HG03280 (cell line): ENCODE results near the gene PHF23.

Experiments used
- ATAC-seq: cut with Tn5 transposase; IDR thresholded peaks from one replicate; pipeline ENCODE4 v1.9.1; 2021; ENCODE audit warnings: mild to moderate bottlenecking, moderate library complexity; ENCODE audit not compliant: unreplicated experiment

The PHF23 gene

DNA sequence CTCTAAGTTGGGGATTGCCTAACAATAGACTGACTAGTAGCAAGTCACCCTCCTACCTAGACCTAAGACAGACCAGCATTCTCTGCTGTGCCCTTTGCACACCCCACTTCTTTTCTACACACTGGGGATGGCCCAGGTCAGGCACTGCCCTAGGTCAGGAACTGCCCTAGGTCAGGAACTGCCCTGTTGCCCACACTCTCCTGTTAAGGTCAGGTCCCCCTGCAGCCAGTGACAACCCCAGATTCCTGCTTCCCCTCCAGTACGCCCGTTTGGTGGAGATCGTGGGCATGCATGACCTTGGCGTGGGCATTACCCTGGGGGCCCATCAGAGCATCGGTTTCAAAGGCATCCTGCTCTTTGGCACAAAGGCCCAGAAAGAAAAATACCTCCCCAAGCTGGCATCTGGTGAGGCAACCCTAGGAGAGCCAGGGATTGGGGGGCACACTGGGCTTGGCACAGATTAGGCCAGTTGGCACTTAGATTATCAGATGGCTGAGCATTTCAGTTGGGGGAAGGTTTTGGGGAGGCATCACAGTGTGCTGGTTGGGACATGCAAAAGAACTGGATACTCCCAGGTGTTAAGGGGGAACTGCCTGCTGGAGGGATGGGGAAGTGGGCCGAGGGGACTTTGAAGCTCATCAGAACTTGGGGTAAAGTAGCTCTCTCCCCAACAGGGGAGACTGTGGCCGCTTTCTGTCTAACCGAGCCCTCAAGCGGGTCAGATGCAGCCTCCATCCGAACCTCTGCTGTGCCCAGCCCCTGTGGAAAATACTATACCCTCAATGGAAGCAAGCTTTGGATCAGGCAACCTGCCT, 17.8 kb downstream of the PHF23 start:
- no peak for ATAC-seq

- ATAC-seq = no peak
Measured at GRCh38 chr17:7220593-7221277, 18.5 kb downstream of the PHF23 start.

GRCh38 chr17:7219812-7220592, 19.3 kb downstream of the PHF23 start, which contains the start of the genes ACADVL and DLG4:
Gene ACADVL, plus strand, starts transcription at chr17:7219938. Its CDS starts 47 bp downstream, at chr17:7219985.
Gene DLG4, minus strand, starts transcription at chr17:7219836.
- peak; percentile 72 for ATAC-seq

- no peak for ATAC-seq
Measured at GRCh38 chr17:7219229-7219811, 19.9 kb downstream of the PHF23 start.

DNA sequence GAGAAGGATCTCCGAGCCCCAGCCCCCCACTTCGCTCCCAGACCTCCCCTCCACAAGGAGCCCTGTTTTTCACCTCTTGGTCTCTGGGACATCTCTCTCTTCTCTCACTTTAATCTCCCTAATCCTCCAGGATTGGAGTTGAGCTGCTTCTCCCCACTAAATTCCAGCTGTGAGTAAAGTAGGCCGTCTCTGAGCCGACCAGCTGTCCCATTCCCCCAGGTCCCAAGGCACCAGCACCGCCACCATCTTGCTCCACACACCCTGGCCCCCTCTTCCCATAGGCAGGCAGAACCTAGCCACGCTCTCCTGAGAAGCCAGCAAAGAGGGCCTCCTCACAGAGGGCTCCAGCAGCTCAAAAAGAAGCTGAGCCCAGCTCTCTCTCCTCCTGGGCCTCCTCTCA, 20.5 kb downstream of the PHF23 start:
- no peak for ATAC-seq

GRCh38 chr17:7218166-7218565, 21.1 kb downstream of the PHF23 start:
- no peak for ATAC-seq

- no peak for ATAC-seq
Measured at GRCh38 chr17:7217113-7217987, 21.9 kb downstream of the PHF23 start.

DNA sequence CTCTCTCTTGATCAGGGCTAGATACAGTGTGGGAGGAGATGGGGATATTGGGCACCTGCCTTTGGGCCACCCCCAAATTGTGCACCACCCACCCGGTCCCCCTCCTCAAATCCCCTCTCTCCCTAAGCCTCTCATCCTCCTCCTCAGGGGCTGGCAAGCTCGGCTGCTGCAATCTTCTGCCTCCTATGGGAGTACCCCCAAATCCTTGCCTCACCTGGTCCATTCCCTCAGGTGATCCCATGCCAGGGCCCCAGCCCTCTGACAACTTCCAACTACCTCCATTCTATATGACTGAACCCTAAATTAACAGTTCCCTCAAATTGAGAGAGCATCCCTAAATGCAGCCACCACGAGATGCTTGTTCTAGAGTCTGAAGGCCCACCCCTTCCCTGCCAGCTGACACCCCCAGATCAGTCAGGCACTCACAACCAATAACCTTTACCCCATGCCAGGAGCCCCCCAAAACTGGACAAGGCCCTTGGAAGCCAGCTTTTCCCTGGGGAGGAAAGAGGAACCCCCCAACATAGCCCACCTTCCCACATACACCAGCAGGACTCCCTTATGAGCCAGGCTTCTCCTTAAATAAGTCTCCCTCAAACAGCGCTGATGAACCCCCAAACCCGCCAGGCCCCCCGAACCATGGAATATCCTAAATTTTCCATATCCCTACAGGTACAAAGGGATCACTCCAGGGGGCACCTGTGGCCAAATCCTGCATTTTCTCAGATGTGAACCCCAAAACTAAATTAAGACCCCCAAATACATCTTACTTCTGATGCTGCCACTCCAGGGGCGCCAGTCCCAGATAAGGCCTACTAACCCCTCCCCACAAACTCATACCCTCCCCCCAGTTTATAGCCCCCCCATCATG, 22.8 kb downstream of the PHF23 start:
- ATAC-seq = no peak

- no peak for ATAC-seq
Measured at GRCh38 chr17:7215652-7216180, 23.5 kb downstream of the PHF23 start.

DNA sequence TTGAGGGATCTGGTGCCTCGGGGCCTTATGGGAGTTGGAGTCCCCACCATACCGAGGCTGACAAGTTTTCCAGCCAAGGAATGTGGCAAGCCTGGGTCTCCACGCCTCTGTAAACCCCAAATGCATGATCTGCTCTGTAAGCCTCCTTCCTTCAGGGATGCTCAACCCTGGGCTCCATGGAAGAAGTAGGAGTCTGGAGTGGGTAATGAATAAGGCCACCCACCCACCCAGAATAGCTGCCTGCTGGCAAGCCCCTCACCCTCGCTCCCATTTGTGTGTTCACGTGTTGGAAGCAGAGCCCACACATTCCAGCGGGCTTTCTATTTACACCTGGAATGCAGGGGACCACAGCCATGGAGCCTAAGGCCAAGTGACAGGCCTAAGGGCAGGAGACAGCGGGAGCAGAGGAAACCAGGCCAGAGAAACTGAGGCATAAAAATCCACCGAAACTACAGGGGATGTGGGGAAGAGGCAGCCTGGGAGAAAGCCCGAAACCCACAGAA, 24.1 kb downstream of the PHF23 start:
- no peak for ATAC-seq

- peak; percentile 85 for ATAC-seq
Measured at GRCh38 chr17:7214300-7215135, 24.7 kb downstream of the PHF23 start.

DNA sequence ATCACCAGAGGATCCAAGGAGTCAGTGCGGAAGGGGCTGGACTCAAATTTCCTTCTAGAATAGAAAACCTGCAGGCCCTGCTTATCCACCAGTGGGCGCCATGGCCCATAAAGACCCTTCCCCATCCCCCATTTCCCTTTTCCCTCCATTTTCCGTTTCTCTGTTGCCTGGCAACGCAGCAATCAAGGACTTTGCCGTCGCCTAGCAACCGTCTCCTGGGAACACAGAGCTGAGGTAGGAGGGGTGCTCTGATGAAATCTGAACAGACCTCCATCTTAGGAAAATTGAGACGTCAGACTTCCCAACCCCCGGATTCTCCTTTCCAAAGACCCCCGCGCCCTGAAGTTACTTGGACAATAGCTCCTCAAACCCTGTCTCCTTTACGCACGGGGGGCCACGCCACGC, 25.4 kb downstream of the PHF23 start:
- no peak for ATAC-seq

DNA sequence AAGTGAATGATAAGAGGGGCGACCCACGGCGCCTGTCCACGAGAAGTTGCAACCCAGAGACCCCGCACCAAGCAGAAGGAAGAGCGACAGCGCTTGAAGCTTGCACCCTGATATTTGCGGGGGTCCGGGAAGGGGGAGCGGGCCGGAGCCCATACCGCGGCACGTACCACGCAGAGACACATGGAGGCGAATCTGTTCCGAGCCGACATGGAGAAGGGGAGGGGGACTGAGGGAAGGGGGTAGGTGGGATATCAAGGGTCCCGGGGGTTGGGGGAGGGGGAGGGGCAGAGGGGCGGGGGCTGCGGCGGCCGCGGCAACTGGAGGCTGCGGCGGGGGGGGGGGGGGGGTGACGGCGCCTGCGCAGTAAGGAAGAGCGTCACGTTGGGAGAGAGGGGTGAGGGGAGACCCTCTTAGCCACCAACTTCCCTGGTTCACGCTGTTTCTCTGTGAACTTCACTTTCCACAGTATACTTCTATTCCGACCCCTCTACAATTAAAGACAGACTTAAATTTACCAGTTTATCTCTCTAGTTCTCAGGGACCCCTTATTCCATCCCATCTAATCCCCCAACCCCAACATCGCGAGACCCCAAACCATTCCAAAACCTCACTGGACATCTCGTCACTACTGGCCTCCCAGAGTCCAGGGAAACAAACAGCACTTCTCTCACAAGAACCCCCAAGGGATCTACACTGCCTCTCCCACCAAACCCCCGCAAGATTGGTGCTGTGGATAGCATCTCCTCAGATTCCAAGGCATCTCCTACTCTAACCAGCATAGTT, 27.6 kb downstream of the PHF23 start:
- ATAC-seq = no peak

DNA sequence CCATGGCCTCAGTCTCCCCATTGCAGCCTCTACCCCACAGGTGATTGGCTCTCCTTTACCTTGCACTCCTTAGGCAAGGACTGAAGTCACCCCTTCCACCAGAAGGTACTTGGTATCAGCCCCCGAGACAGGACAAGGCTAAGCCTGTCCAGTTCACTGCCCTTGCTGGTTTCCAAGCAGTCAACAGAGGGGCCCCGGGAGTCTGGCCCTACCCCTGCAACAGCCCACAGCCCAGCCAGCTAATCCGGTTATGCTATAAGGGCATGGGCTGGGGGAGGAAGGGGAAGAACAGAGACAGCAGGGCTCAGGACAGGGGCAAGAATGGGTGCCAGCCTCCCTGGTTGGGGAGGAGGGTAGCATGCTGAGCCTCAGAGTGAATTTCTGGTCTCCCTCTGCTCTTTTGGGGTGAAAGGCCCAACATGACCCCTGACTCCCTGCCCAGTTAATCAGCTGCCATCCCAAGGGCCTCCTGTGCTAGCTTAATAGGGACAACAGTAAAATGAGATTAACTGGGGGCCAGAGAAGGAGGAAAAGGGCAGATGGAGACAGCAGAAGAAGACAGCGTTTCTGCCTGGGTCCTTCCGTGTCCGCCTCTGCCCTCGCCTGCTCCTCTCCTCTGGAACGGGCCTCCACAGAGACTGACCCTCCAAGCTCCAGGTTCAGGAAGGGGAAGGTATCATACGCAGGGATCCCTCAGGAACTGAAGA, 30.4 kb downstream of the PHF23 start:
- ATAC-seq = no peak

DNA sequence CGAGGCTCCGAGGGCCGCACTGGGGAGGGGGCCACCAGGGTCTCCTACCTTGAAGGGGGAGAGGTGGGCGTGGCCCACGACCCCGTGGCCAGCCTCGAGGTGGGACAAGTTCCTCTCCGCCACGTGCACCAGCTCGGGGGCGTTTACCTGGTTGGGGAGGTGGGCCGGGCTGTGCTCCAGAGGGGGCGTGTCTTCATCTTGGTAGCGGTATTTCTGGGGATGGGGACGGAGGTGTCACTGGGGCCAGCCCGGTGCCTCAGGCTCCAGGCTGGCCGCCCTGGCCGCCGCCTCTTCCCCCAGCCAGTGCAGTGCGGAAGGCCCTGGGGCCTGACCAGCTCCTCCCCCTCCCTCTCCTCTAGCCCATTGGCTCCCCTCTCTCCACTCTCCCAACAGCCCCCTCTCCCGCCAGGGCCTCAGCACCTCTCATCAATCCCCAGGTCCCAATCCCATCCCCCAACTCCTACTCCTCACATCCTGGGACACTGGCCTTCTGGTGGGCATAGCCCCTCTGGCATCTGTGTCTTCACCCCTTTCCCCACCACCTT, 31.2 kb downstream of the PHF23 start:
- no peak for ATAC-seq
